HG03558 (cell line): Measurements from ENCODE around the gene POLR3E.

Experiments used
- ATAC-seq: cut with Tn5 transposase; IDR thresholded peaks from one replicate; pipeline ENCODE4 v1.9.1; 2021; ENCODE audit warnings: moderate number of reproducible peaks; ENCODE audit not compliant: unreplicated experiment; ENCODE audit errors: extremely low read depth

Gene POLR3E

GRCh38 chr16:22314661-22315626 is 17.7 kb downstream of the POLR3E start:
- no peak for ATAC-seq

GRCh38 chr16:22315979-22316378 is 18.8 kb downstream of the POLR3E start:
- ATAC-seq: no peak

- ATAC-seq: no peak
These were observed 19.2 kb downstream of the POLR3E start for GRCh38 chr16:22316411-22316811.

DNA sequence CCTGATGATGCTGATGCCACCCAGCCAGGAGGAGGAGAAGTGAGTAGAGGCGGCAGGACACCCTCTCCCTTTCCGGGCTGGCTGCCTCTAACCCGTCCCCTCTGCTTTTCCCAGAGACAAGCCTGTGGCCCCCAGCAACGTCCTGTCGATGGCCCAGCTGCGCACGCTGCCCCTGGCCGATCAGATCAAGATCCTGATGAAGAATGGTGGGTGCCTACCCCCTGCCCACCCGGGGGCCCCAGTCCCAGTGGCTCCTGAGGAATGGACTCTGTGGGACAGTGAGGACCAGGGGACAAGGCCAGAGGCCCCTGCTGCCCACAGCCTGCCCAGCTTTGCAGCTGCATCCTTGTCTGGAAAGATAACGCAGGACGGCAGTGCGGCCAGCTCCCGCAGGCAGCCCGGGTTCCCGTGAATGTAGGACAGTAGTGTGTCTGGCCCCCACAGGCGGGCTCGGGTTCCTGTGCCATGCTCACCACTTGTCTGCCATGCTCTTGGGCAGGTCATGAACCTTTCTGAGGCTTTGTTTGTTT is 19.9 kb downstream of the POLR3E start:
- no peak for ATAC-seq

- ATAC-seq: no peak
These were observed 20.4 kb downstream of the POLR3E start for GRCh38 chr16:22317625-22318024.

- no peak for ATAC-seq
These were observed 21.6 kb downstream of the POLR3E start for GRCh38 chr16:22318690-22319358.

DNA sequence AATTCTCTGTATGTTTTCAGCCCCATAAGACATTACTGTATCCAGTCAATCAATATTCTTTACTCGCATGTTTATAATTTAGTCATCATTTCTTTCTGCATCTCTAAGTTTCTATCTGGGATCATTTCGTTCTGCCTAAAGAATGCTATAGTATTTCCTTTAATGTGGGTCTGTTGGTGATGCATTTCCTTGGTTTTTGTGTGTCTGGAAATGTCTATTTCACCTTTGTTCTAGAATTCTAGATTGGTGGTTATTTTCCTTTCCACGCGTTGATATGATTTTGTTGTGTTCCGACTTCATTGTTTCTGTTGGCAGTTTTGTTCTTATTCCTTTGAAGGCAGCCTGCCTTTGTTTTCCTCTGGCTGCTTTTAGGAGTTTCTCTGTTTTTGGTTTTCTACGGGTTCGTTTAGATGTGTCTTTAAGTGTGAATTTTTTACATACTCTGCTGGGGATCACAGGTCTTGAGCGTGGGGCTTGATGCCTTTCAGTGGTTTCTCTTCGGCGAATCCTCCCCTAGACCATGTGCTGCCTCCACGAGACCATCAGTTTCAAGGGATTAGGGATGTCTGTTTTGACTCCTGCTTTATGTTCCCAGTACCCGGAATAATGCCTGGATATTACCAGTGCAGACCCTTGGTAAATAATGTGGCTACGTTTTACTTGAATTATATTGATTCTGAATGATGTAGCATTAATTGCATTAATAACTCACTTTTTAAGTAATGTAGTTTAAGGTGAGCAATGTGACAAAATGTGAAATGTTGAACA is 23.5 kb downstream of the POLR3E start:
- no peak for ATAC-seq

- no peak for ATAC-seq
These were observed 24.3 kb downstream of the POLR3E start for GRCh38 chr16:22321340-22322001.

GRCh38 chr16:22322021-22322471 is 24.8 kb downstream of the POLR3E start:
- no peak for ATAC-seq

DNA sequence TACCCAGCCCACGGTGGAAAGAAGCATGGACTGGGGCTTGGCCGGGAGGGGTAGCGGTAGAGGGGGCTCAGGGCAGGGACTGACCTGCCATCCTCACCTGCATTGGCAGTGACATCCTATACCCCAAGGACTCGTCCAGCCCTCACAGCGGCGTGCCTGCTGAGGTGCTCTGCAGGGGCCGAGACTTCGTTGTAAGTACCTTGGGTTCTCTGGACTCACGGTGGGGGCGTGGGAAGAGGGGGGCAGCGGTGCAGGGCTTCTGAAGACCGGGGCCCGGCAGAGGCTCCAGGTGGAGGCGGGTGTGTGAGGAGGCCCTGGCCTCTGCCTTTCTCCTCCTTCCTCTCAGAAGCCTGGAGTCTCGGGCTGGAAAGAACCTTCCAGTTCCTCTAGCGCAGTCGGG is 25.5 kb downstream of the POLR3E start:
- no peak for ATAC-seq

DNA sequence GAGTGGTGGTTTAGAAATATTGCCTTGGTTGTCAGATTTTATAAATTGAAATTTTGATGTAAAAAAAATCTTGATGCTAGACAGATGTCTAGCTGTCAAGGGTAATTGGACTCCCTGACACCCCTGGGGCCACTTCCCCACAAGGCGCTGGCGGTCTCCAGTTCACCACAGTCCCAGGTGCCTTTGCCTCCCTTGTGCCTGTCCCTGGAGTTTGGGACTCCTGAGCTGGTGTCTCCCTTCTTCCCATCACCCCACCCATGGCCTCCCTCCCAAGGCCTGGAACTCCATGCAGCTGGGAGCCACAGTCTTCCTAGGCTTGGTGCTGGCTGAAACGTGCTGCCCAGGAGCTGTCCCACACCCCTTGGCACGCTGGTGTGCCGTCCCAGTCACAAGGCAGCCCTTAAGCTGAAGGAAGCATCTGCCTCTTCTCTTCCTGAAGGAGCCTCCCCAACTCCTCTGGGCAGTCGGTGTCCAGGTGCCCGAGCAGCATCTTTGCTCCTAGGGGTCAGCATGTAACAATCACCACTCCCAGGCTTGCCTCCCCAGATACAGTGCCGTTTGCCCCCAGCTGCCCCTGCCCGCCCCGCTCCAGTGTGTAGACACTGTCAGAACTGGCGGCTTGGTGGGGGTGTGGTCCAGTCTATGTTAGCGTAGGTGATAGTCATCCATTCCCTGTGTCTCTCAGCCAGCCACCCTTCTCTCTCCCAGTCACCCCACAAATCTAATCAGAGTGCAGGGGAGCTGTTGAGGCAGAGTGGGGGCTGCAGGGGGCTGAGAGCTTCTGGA is 26.2 kb downstream of the POLR3E start:
- no peak for ATAC-seq

- no peak for ATAC-seq
These were observed 27.0 kb downstream of the POLR3E start for GRCh38 chr16:22323959-22324786.

DNA sequence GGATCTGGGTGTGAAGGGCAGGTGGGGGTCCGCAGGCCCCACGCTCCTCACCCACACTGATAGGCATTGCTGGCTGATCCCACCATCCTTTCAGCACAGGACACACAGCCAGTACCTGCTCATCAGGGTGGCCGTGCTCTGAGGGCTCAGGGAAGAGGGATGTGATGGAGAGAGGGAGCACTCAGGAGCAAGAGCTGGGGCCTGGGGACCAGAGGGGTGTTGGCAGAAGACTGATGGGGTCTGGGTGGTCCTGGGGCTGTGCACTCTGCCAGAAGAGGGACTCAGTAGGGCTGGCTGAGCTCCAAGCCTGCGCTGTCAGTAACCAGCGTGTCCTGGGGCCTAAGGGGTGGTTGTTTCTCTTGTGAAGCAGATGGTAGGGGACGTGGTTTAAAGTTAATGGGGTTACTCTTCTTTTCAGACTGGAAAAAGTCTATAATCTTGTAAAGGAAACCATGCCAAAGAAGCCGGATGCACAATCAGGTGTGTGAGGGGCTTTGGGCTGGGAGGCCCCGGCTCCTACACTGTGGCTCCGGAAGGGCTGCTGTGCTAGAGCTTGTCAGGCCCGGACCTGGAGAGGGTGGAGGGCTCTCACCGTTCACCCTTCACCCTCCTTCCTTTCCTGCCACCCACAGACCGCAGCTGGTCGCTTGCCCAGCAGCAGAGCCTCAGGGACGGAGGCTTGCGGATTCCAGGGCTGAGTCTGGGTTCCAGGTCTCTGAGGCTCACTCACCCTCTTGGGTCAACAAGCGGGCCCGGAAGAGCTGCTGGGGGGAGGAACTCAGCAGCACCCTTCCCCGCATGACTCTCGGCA is 27.8 kb downstream of the POLR3E start:
- no peak for ATAC-seq

DNA sequence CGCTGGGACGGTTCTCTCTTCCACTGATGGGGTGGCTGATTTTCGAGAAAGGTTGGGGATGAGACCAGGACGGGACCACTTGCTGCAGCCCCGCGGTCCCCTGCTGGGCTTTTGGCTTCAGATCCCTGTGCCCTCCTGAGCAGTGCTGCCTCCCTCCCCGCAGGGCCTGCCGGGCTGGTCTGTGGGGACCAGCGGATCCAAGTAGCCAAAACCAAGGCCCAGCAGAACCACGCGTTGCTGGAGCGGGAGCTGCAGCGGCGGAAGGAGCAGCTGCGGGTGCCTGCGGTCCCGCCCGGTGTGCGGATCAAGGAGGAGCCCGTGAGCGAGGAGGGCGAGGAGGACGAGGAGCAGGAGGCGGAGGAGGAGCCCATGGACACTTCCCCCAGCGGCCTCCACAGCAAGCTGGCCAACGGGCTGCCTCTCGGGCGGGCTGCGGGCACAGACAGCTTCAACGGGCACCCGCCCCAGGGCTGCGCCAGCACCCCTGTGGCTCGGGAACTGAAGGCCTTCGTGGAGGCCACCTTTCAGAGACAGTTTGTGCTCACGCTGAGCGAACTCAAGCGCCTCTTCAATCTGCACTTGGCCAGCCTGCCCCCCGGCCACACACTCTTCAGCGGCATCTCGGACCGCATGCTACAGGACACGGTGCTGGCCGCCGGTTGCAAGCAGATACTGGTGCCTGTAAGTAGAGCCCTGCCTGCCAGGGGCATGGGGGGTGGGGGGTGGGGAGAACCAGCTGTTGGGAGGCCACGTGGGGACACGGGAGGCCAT is 28.6 kb downstream of the POLR3E start:
- no peak for ATAC-seq

GRCh38 chr16:22326369-22326652 is 29.1 kb downstream of the POLR3E start:
- no peak for ATAC-seq

DNA sequence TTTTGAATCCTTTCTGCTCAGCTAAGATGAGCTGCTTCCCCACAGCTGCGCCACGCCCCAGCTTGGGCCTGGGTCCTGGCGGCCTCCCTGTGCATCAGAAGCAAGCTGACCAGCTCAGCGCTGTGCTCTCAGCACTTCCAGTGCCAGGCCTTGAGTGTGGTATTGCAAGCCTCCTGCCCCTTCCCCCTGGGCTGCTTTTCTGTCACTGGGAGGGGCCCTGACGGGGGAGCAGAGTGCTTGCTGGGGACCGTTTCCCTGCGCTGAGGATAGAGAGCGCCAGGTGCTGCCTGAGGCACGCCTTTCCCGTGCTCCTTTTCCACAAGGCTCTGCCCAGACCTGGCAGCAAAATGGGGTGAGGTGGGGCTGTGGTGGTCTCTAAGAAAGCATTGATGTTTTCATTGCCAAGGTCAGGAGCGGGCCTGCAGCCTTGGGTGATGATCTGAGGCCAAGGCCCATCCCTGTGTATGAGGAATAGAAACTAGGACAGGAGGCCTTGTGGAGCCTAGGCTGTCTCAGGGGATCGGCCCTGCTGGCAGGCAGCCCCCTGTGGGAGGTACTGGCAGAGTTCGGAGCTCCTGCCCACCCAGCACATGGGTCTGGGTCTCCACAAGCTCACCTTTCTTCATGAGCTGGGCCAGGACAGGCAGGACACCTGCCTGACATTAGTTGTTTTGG is 29.7 kb downstream of the POLR3E start:
- no peak for ATAC-seq

DNA sequence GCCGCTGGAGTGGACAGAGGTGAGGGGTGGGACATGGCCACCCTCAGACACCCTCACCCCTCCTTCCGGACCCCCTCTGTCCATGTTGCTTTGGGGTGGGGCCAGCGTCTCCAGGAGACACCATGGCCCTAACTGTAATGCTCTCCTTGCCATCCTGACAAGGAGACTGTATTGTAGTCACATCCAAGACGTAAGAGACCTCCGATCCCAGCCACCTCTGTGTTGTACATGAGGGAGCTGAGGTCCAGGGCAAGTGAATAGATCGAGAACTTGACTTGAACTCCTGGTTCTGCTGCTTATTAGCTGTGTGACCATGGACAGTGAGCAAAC is 30.2 kb downstream of the POLR3E start:
- no peak for ATAC-seq
